Raji (cell line): ENCODE data around the gene MTOR.

ENCODE experiments used
- POLR2A ChIP-seq: IDR thresholded peaks from 2 replicates; pipeline ENCODE4 v1.6.1; 2011; ENCODE audit warnings: low read depth, low read length, control low read depth; ENCODE audit not compliant: insufficient read depth

The MTOR gene

DNA sequence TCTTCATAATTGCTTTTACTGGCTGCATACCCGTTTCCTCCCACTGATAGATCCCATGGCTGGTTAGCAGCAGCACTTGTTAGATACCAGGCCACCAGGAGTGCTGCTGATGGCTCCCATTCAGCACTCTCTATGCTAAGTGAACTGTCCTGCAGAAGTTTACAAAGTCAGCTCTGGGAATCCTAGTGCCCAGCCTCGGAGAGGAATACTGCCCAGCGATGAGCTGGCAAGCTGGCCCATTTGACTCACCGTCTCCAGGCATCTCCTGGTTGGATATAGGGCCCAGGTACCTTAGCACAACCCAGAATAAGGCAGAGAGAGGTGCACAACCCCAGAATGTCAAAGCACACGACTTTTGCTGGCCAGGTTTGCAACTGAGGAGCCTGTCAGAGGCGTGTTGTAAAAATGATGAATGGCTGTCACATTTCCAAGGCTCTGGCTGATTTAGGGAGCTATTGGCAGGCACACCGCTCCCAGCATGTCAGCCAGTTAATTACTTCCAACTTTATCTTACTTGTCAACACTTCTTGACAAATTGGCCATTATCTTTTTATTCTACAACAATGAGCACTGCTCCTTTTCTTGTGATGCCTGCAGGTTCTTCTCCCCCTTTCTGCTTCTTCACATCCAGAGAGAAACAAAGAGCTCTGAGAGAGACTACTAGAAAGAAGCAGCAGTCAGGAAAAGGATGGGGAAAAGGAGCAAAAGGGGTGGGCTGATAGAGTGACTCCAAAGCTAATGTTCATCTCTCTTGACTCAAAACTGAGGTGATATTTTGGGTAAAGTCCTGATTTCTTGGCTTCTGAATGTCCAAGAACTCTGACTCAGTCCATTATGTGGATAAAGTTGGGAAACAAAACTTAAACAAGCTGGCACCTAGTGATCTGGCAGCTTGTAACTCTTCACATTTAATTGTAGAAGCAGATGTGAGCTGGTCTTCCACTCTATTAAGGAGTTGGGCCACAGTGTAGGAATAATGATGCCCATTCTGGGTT is 84.0 kb downstream of the MTOR start:
- no peak for TF ChIP-seq POLR2A

DNA sequence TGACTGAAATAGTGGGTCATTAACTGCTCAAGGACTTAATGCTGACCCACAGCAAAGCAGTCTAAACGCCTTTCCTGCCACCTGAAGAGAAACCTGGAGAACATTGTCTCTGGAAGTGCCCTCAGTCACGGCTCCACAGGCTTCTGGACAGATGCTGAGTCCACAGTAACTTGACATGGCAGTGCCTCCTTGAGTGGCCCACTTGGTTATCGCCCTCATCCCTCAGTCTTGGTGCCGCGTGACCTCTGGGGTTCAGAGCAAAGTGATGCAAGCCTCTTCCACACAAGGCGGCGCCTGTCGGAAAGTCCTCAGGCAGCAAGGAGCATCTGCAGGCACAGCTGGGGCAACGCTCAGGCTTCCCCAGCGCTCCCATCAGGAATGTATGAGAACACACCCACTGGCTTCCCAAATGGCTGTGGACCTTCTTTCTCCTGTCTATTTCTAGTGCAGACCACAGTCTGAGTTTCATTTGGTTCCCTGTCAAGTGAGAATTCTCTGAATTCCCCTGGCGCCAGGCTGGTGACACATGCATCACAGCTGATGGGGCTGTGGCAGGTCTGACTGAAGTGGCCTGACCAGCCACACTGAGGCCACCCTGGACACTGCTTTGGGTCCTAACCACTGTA is 86.2 kb downstream of the MTOR start:
- no peak for TF ChIP-seq POLR2A

DNA sequence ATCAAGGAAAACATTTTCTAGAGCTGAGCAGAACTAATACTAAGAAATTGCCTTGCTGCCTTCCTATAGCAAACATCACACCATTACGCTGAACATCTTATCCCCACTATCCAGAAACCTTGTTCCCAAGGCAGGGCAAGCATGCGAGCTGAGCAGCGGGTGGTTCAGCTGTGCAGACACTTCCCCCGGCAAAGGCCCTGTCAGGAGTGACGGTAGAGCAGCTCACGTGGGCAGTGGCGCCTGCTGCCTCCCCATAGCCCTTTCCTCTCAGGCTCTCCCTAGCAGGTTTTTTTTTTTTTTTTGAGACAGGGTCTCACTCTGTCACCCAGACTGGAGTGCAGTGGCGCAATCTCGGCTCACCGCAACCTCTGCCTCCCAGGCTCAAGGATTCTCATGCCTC is 86.9 kb downstream of the MTOR start:
- TF ChIP-seq POLR2A, result no peak

DNA sequence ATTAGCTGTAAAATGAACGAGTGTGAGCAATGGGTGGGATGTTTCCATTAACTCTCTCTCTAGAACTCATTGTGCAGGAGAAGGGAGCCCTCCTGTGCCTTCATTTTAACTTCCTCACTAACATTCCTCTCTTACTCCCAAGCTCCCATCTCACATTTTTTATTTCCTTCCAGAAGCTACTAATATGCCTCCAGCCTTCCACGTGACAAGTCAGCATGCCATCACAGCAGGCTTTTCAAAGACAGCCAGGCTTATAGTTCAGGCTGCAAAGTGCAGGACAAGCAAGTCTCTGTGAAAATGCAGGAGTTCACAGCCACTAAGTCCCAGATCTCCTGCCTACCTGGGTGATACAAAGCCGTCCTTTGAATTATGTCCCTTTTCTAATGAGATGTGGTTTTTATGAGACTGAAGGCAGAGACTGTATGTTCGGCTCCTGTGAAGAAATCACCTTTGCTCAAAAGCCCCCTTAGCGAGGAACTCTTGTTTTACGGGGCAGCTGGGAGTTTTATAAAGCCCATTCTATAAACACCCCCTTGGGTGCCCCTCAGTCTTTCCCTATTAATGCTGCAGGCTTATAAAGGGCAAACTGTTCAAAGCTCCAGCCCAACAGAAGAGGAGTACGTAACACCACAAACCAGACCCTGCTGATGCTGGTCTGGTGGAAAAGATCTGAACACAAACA is 87.9 kb downstream of the MTOR start:
- no peak for TF ChIP-seq POLR2A

DNA sequence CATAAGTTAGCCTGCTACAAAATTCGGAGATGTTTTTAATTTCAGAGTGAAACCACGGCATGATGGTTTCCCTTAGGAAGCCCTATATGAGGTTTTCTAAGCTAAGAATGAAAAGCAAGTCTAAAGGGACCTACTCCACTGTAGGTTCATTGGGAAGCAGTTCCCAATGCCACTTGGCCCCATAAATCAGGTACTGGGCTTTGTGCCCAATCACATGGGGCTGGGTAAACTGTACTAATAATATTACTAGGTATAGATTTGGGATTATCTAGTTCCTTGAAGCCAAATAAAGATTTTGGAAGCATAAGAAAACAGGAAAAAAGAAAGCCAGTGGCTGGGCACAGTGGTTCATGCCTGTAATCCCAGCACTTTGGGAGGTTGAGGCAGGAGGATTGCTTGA is 92.2 kb downstream of the MTOR start:
- no peak for TF ChIP-seq POLR2A

DNA sequence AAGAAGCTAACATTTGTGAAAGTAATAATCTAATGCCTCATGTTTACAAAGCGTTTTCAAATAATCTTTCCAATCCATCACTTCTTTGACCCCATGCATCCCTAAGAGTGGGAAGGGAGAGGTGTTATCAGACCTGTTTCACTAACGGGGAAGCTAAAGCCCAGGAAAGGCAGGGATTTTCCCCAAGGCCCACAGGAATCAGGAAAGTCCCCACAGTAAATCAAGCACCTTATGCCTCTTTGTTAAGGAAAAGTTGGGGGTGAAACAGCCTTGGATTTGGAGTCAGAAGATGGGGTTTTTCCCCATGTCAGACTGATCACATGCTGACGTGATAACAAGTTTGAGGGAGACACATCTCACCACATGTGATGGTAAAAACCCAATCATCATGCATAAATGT is 93.1 kb downstream of the MTOR start:
- TF ChIP-seq POLR2A, result no peak

DNA sequence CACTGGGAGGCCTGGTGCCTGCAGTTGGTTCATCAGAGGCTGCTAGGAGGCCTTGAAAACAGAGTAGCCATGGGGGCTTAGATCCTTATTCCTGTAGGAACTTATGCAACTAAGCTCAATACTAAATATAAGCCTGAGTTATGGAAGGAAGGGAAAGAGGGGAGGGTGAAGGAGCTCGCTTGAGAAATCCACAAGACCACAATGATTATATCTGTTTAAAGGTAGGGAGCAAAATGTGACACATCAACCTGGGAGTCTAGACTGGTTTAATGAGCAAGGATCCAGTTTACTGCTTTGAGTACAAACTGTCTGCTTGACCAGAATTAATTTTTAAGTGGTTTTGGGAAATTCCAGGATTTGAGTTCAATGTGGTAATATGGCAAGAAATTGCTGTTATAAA is 93.6 kb downstream of the MTOR start:
- no peak for TF ChIP-seq POLR2A

DNA sequence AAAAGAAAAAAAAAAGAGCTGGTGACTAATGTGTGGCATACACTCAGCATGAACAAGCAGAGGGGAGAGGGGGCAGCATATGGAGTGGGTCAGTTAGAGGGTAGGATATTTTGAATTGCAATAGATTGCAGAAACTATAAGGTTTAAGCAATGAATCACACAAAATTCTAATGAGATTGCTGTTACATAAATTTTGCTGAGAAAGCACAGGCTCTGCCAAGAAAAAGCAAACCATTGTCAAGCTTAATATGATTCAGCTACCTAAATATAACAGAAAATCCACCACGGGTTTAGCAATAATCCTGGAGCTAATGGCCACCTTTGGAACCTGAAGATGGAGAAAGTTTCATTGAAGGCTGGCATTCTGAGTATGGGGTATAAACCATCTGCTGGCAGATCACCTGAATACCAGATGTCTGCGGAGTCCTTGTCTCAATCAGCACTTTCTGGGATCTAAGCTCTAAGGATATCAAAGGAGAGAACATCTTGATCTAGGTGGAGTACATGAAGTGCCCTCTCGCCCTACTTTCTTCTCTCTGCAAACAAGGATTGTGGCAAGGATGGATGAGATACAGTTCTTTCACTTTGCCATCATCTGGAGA is 103.5 kb downstream of the MTOR start:
- TF ChIP-seq POLR2A, result no peak

DNA sequence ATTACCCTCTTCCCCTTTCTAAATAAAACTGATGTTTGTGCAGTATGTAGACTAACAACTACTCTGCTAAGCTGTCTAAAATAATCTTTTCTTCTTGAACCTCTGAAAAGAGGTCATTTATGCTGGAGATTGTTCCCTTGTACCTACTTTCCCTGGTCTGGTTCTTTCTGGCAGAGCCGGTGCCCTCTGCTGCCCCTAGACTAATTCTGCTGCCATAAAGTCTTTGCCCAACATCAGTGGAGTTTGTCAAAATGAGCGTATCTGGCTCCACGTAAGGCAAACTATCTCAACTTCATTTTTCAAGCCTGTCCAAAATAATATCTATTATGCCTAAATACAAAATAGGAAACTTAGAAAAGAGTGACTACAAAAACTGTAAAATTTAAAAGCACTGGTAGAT is 104.1 kb downstream of the MTOR start:
- TF ChIP-seq POLR2A, result no peak

DNA sequence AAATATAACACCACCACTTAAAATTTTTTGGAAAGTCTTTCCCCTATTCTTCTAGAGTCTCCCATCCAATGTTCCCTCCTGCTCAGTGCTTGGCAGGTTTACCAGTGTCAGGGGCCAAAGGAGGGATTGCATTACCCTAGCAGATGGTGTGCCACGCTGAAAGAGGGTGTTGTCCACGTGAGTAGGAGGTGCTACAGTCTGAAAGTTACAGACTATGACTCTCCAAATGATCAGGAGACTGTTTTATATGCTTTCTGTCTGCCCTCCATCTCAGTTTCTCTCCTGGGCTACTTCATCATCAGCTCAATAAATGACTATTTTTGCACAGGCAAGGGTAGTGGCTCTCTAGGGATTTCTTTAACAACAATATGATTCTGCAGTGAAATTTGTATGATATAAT is 104.5 kb downstream of the MTOR start:
- TF ChIP-seq POLR2A, result no peak

DNA sequence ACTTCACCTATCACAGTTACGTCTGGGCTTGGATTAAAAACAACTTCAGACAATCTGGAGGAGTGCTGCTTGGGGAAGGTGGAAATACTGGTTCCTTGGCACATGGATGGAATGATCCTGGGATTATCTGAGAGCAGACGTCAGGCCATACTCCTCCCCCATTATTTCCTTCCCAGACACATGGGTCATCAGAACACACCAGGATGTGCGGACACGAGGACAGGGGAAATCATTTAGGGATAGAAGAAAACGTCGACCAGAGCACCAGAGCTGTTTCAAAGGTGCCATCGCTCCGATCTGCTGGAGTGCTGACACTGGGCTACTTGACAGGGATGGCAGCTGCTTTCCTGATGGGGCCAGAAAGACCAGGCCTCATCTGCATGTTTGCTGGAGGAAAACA is 105.0 kb downstream of the MTOR start:
- TF ChIP-seq POLR2A, result no peak

DNA sequence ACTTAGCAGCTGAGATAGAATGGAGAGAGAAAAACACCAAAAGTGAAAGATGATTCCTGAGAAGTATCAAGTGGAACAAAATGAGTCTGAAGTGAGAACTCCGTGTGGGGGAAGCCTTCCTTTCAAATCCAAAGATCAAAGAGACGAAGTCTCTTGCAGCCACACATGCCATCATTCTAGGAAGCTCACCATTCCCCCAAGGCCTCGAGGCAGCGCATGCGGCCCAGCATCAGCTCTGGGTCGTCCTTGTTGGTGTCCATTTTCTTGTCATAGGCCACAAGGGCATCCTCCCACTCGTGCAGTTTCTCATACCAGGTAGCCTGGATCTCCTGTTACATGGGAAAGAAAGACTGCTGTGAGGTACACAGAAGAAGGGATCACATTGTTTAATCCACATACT is 105.4 kb downstream of the MTOR start:
- TF ChIP-seq POLR2A, result no peak

DNA sequence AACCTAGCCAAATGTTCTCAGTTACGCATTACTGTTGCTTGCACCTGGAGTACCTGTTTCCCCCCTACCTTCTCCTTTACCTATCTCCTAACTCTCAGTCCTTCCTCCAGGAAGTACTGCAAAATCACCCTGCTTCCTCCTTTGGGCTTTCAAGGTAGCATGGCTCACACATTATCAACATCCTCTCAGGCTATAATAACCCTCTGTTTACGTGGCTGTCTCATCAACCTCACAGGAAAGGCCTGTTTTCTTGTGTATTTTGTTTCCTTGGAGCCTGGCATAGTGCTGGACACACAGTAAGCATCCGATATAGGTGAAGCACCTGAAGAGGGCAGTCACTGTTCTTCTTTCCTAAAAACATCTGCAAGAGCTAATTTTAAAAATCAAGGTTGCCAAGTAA is 105.9 kb downstream of the MTOR start:
- TF ChIP-seq POLR2A, result no peak

DNA sequence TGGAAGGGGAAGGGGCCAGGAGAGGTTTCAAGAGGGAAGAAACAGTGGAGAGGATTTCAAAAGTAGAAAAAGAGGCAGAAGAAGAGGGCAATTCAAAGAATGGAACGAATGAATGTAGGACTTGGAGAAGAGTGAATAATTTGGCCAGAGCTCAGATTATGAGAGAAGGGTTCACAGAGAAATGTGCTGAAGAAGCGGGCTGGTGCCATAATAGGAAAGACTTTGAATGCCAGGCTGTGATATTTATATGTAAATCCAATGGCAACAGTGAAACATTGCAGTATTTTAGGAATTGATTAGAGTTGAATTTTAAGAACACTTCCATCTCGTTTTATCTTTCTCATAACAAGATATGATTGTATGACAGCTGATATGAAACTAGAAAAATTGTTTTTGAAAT is 109.2 kb downstream of the MTOR start:
- no peak for TF ChIP-seq POLR2A

DNA sequence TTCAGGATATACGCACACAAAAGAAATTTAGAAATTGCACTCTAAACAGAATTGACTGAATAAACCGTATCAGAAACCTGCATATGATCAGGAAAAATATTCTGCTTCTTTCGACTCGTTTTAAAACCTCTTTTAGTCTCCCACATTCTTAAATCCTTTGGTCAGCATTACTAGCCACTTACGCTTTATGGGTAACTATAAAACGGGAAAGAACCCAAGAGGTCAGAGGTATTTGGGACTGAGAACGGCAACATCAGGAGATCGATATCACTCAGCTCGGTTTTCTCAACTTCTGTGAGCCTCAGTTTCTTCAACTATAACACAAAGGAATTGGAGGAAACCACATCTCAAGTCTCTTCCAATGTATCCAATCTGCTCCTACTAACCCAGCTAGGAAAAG is 109.6 kb downstream of the MTOR start:
- TF ChIP-seq POLR2A, result no peak
